HFF-Myc (cell line): ENCODE data around the gene KIRREL3.

Experiments
- DNase-seq: peaks from one replicate; pipeline ENCODE4 v3.0.0-alpha.2; 2011; ENCODE audit warnings: low read depth; ENCODE audit errors: extremely low read depth
- H3K4me3 ChIP-seq: replicated peaks from 2 replicates; pipeline ENCODE4 v1.5.1; 2011; ENCODE audit warnings: low read depth, mild to moderate bottlenecking, control low read depth, low read length
- CTCF ChIP-seq: IDR thresholded peaks from 2 replicates; pipeline ENCODE4 v1.5.1; 2012; ENCODE audit warnings: mild to moderate bottlenecking, low read depth, low read length, control low read depth; ENCODE audit errors: missing control alignments

The KIRREL3 gene

GRCh38 chr11:126416542-126417090 is 584.0 kb downstream of the KIRREL3 start:
- H3K4me3 ChIP-seq: peak overlapping the region; percentile 34
- DNase-seq: peak; percentile 52

GRCh38 chr11:126415669-126416420 is 584.7 kb downstream of the KIRREL3 start:
- TF ChIP-seq CTCF: no peak
- H3K4me3 ChIP-seq: no peak overlapping the region
- DNase-seq: no peak

More at GRCh38 chr11:126416542-126417090, 584.0 kb downstream of the KIRREL3 start:
- TF ChIP-seq CTCF: no peak

- H3K4me3 ChIP-seq: no peak overlapping the region
- no peak for DNase-seq
- TF ChIP-seq CTCF: no peak
Measured at GRCh38 chr11:126415128-126415527, 585.4 kb downstream of the KIRREL3 start.

- no peak for DNase-seq
- no peak for TF ChIP-seq CTCF
- no peak overlapping the region for H3K4me3 ChIP-seq
Measured at GRCh38 chr11:126414615-126415014, 586.0 kb downstream of the KIRREL3 start.

GRCh38 chr11:126413843-126414405 is 586.6 kb downstream of the KIRREL3 start:
- no peak overlapping the region for H3K4me3 ChIP-seq
- TF ChIP-seq CTCF: no peak
- no peak for DNase-seq

GRCh38 chr11:126413426-126413825 is 587.1 kb downstream of the KIRREL3 start:
- DNase-seq: no peak
- no peak overlapping the region for H3K4me3 ChIP-seq
- no peak for TF ChIP-seq CTCF

GRCh38 chr11:126411971-126412381 is 588.6 kb downstream of the KIRREL3 start:
- no peak for DNase-seq
- TF ChIP-seq CTCF: peak; percentile 35
- no peak overlapping the region for H3K4me3 ChIP-seq
